ENCODE data around the gene GRPR.
"Not testable (repeated sequence)": the region's sequence is repeated elsewhere in the genome, so short reads cannot be mapped to it uniquely, and the experiment has no call there.

The GRPR gene

DNA sequence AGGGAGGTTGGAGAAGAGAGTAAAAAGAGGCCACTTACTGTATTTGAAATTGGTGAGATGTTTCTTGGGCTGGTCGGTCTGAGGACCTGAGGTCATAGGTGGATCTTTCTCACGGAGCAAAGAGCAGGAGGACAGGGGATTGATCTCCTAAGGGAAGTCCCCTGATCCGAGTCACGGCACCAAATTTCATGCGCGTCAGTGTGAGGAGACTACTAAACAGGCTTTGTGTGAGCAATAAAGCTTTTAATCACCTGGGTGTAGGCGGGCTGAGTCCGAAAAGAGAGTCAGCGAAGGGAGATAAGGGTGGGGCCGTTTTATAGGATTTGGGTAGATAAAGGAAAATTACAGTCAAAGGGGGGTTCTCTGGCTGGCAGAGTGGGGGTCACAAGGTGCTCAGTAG lies 60.5 kb downstream of the GRPR start:
- not testable (repeated sequence) for DNase-seq (ENCODE audit: low read depth)

DNA sequence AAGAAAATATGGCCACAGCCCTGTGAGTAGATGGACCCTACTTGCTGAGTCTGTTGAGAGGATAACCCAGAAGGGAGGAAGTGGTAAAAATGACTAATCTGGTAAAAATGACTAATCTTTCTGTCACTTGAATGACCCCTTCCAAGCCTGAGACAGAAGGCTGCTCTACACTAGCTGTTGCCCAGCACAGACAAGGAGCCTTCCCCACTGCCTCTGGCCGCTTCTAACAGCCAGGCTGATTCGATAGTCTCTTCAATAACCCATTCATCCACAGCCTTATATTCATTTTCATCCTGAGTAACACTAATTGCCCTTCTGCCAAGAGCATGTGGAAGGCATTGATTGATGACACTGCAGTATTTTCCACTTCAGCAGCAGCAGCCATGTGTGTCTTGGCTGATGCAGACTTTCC lies 62.4 kb downstream of the GRPR start:
- no peak for DNase-seq (ENCODE audit: low read depth)

DNA sequence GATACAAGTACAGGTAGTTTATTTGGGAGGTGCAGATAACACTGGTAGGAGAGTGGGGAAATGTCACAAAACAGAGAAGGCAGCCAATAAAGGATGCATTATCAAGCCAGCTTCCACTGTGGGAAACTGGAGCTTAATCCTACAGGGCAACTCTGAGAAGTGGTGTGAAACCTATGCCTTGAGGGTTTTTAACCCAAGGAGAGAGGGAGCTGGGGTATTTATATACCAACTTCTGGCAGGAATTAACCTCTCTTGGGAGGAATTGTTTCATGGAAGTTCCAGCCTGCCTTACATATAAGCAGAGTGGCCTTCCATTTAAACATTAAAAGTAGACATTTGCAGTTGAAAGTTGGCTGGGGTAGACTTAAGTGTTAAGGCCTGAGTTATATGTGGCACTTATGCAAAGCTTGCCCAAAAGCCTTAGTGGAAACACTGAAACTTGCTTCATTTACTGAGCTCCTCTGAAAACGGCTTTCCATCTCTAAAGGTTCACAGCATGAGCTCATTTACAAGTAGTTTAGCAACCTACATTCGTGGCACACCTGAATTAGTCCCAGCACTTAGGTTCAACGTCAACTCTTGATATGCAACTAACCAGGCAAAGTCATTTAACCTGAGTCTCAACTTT lies 63.1 kb downstream of the GRPR start:
- no peak for DNase-seq (ENCODE audit: low read depth)

DNA sequence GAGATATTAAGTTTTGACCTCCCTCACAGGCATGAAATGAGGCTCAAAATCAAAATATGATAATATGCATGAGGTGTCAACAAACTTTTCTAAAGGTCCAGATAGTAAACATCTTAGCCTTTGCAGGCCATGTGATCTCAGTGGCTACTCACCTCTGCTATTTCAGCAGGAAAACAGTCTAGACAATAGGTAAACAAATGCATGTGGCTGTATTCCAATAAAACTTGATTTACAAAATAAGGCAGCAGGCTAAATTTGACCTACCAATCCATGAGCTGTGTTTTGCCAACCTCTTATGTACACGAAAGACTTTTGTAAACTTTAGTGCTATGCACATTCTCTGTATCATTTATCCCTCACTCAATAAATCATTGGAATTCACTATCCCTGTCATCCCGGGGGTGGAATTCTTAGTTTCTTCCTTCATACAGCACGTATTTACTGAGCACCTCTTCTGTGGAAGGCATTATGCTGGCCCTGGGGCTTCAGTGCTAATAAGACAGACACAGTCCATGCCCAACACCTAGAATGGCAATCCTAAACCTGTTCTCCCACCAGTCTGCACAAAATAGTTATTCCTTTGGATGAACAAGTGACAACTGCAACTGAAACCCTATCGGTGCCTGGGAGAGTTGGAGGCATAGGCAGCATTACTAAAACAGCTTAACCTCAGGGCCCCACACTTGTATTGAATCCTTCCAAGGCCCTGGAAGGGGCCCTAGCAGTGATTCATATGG lies 63.8 kb downstream of the GRPR start:
- DNase-seq (ENCODE audit: low read depth), result no peak

DNA sequence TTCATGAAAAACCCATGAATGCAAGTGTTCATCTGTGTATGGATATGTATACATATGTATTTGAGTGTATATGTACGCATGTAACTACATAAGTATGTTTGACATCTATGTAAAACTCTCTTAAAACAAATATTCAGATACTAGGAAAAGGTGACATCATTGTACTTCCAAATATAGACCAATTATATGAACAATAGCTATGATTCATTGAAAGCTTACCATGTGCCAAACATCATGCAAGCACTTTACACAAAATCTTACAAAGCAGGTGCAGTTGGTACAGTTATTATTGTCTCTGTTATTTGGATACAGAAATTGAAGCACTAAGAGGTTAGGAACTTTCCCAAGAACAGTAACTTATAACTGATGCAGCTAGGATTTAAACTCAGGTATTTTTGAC lies 65.3 kb downstream of the GRPR start:
- no peak for DNase-seq (ENCODE audit: low read depth)

DNA sequence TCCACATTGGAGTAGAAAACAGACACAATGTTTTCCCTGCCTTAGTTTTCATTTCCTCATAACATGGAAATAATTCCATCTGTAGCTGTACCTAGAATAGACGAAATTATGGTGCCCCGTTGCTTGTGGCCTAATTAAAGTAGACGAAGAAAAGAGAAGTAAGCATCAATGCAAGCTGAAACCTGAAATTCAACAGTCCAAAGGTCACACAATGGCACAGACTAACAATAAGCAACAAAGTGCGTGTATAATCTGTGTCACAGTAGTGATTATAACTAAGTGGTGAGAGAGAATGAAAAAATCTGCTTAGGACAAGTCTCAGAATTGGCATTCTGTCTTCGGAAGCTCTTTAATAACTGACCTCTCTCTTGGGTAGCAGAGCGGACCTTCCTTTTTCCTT lies 68.2 kb downstream of the GRPR start:
- DNase-seq (ENCODE audit: low read depth), result no peak

DNA sequence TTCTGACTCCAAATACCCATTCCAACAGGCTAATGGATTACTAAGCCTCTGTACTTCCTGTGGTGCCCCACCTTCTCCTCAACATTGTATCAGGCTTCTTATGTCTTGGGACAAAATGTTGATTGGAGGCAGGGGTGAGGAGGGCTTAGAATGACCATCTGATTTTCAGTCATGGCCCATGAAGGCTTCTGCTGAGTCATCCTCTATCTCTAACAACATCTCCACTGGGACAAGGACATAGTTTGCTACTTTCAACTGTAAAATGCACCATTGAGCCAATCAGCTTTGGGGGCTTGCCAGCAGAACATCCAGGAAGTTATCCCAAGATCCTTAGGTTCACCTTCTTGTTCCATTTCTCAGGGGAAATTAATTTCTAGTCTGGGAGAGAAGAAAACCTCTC lies 73.5 kb downstream of the GRPR start:
- no peak for DNase-seq (ENCODE audit: low read depth)

DNA sequence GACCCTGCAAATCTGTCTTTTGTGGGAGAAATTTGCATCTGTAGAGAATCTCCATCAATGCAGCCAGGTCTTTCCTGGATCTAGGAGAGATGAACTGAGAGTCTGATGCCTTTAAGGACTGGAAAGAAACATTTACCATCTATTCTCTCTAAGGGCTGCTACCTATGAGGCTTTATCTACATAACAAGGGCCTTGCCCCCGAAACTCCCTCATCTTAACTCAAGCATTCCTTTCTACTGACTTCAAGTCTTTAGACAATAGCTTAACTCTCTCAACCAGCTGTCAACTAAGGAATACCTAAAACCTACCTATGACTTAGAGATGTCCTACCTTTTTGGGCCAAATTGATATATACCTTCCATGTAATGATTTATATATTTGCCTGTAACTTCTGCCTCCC lies 76.0 kb downstream of the GRPR start:
- no peak for DNase-seq (ENCODE audit: low read depth)

DNA sequence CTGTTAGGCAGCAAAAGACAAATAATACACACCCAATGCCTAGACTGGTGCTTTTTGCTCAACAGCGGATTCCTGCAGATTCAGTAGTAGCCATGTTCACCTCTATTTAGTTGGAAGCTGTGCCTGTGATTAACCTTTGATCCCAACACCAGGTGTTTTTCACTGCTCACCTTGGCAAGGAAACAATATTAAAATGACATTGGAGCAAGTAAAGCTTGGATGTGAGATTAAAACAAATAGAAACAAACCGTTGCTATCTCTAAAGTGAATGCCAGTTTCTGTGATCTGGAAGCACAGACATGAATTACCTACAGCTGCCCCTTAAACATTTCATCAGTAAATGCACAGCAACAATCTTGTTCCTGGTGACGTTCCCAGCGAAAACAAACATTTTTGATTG lies 79.6 kb downstream of the GRPR start:
- no peak for DNase-seq (ENCODE audit: low read depth)
